ELR (cell line): ENCODE results near the gene COG7.
"Not testable (repeated sequence)": the region's sequence is repeated elsewhere in the genome, so short reads cannot be mapped to it uniquely, and the experiment has no call there.

Source experiments
- DNase-seq: peaks from one replicate; pipeline ENCODE4 v3.0.0-alpha.2; 2015; ENCODE audit warnings: low read depth

Gene COG7

DNA sequence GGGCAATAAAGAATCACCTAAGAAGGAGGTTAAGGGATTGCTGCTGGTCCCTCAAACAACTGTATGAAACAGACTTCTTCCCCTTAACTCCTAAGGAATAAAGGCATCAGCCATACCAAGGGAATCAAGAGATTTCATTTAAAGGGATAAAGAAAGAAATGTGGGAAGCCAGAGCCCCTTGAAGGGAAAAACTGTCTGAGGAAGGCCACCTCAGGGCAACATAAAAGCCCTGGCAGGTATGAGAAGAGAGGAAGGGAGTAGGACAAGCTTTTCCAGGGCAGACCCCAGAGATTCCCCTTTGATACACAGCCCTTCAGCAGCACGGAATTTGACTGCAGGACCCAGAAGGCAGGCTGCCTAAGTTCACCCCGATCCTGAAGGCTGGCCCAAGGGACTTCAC is 43.5 kb downstream of the COG7 start:
- no peak for DNase-seq

DNA sequence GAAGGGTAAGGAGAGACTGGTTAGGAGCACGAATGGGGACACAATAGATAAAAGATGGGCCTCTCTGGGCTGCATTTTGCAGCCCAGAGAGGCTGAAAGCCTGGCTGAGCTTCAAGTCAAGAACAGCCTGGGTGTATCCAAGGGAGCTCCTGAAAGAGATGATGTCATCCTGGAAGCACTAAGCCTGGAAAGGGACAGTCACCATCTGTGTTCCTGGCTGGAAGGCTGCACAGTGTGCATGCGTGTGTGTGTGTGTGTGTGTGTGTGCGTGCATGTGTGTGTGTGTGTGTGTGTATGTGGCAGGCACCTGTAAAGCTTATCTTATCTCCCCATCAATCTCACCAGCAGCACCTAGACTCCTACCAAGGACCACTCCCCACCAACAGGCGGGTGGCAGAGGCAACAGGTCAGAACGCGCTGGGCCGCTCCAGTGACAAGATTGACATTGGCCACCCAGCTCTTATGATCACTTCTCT is 44.1 kb downstream of the COG7 start:
- DNase-seq = peak; percentile 50

DNA sequence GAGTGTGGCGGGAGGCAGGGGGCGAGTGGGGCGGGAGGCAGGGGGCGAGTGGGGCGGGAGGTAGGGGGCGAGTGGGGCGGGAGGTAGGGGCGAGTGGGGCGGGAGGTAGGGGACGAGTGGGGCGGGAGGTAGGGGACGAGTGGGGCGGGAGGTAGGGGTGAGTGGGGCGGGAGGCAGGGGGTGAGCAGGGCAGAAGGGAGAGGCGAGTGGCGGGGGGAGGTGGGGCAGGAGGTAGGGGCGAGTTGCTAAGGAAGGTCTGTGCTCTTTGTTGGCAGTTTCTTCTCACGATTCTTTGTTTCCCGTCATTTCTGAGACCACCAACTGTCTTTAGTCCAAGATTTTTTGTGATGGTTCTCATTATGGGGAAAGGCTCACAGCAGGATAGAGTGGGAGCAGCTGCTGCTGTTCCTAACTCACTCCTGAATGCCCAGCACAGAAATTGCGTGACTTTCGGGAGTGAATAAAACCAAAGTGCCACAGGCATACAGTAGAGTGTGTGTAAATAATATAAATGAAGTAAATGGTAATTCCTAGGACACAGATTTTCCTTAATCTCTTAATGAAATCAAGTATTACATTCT is 44.7 kb downstream of the COG7 start:
- DNase-seq = no peak

DNA sequence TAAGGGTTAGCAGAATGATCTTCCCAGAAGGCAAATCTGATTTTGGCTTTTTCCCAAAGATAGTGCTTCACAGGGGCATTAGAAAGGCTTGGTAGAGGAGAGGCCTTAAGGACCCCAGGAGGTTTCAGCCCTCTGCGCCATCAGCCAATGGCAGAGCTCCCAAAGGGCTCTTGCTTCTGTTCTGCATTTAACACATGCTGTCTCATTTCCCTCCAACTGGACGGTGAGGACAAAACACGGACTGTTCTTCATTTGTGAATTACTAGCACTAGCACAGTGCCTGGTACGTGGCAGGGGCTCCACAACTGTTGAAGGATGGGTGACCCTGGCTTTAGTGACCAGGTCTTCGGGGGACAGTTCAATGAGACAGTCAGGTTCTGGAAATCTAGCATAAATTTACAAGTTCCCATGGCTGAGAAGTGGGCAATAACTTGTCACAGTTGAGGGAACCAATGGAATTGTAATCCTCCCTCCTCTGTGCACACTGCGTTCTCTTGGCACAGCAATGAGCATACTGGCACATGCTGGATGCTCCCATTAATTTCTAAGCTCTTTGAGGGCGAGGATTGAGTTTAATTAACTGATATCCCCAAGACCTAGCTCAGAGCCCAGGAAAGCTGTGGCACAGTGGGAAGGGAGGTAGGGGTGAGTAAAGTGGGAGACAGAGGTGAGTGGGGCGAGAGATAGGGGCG is 45.4 kb downstream of the COG7 start:
- no peak for DNase-seq

DNA sequence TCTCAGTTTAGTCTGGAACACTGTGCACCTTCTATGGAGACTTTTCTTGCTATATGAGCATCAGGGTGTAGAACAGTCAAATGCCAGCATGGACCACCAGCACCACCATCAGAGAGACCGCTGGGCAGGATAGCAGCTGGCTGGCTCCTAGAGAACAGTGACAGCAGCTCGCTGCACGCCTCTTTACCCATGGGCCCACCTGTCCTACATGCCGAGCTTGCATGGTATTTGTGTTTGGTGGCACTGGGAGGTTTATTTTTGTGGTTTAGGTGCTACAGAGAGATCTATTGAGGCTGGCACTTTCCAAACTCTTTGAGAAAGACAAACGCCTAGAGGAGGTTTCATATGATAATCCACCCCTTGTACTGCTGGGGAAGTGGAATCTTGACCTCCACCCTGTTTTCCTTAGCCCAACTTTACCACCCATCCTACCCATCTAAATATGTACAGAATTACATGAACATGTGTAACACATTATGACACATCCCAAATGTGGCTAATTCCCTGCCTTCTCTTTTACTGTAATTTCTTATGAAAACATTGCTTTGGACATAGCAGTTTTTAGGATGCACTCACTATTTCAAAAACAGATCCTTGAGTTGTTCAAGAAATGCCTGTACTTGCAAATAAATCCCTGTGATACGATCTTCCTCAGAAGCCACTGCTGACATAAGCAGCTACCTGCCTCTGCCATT is 46.3 kb downstream of the COG7 start:
- no peak for DNase-seq

DNA sequence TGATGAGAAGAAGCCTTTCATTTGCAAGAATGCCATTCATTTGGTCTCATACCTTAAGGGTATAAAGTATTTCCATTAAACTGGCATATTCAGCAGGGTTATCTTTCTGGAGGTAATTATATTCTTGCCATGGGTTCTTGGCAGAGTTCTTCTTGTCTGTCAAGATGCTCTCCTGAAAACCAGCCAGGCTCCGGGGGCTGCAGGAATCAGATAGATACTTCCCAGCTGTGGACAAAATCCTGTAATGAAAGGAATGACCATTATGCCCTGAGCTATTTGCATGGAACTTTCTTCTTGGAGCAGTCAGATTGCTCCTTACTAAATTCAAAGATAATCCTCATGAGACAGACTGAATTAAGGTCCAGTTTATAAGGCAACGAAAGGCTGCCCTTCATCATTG is 47.0 kb downstream of the COG7 start:
- DNase-seq = no peak

DNA sequence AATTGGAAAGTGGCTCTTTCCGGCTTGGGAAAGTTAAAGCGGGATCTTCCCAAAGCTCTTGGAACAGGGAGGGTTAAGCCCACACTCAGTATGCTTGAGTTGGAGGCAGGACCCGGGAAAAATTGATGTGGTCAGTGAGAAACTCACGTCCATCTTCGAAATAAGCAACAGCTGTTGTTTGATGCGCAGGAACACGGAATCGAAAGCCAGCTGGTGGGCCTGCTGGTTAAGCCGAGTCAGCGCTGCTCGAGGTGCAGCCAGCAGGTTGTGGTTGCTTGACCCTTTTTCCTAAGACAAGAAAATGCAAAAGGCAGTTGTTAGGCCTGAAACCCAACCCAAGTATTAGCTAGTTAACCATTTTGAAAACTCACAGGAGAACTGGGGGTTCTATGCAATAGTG is 49.4 kb downstream of the COG7 start:
- DNase-seq = no peak

DNA sequence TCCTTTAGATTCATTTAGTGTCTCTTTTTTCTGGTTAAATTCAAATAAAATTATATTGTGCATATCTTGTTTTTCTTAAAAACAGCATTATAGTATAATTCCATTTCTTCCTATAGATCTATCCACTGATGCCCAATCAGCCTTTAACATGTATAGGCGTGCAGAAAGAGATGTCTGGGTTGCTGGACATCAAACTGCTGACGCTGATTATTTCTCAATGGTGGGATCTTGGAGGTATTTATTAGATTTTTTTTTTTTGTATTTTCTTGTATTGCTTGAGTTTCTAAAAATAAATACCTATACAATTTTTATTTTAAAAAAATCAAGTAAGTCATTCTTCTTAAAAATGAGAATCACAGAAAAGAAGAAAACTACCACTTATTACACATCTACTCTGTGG is 50.9 kb downstream of the COG7 start:
- DNase-seq = no peak

DNA sequence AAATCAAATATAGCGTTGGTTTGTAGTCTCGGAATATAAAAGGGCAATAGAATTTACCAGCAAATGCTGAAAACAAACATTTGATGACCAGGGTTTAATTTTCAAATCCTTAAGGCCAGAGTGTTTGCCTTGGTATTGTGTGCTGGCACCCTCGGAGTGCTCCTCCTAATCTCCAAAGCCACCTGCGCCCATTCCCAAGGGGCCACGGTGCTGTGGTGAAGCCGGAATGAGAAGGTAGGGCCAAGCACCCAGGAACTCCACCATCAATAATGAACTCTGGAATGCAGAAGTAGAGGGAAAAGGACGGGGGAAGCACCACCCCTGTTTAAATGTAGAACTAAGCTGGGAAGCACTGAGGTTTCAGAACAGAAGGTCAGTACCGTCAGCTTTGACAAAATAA is 51.9 kb downstream of the COG7 start:
- no peak for DNase-seq

DNA sequence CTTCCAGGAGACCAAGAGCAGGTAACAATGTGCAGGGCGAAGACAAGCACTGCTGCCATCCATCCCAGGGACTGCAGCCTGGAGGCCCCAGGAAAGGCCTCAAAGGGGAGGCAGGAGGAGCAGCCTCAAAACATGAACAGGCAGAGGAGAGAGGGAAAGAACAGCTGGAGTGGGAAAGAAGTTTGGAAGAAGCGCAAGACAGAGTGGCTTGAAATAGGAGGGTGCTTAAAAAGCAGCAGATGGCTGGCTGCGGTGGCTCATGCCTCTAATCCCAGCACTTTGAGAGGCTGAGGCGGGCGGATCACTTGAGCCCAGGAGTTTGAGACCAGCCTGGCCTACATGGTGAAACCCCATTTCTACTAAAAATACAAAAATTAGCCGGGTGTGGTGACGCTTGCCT is 52.5 kb downstream of the COG7 start:
- not testable (repeated sequence) for DNase-seq

DNA sequence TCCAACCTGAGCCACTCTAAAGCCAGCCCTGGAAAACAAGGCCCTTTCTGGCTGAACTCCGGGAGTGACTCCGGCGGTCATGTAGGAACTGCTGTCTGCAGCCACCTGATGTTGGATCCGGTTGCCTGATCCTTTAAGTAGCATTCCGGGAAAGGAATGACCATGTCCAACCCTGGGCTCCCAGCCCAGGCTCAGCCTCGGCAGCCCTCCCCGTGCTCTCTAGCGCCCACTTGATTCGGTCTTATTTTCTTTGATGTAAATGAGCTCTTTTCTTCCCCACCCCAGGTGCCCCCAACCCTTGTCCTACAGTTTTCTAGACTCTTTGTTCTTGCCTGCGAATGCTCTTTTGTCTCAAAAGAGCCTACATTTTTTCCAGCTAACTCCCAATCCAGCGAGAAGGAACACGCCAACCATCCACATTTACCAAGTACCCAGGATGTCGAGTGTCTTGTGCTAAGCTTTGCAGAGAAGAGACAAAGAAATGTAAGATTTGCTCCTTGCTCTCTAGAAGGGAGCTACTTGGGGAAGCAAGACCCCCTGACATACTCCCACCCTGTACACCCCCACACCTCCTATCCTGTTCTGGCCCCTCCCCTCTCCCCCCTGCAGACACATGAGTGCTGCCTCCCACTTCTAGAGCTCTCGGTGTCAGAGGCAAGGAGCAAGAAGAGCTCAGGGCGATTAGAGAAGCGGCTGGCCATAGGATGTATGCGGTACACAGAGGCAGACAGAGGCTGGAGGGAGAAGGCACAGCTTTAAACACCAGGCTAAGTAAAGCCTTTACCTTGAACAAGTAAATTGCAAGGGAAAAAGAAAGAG is 53.8 kb downstream of the COG7 start:
- no peak for DNase-seq

DNA sequence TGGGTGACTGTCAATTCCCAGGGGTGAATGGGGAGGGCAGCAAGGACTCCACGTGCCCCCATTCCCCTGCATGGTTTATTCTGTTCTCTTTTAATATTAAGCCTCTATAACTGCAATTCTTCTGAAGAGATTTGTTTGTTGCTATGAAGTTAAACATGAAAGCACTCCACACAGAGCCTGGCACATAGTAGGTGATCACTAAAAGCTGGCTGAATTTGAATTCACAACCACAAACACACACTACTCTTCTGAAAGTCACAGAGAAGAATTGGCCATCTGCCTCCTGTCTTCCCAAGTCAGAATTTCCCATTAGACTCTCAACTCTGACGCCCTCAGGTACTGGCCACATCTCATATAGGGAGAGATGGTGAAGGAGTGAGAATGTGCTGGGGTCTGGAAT is 55.5 kb downstream of the COG7 start:
- no peak for DNase-seq

DNA sequence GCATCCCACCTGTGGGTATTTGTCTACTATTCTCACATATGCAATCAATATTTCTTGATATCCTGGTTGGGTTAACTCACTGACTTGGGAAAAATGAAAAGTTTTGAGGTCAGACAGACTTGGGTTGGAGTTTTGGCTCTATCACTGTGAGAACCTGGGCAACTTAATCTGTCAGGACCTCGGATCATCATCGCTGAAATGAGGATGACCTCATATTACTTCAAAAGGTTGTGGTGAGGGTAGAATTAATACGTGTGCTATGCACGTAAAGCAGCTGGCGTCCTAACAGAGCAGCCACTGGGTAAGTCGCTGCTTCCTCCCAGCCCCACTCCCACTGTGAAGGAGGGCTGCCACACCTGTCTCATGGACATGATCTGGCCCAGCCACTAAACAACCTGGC is 57.3 kb downstream of the COG7 start:
- DNase-seq = no peak

DNA sequence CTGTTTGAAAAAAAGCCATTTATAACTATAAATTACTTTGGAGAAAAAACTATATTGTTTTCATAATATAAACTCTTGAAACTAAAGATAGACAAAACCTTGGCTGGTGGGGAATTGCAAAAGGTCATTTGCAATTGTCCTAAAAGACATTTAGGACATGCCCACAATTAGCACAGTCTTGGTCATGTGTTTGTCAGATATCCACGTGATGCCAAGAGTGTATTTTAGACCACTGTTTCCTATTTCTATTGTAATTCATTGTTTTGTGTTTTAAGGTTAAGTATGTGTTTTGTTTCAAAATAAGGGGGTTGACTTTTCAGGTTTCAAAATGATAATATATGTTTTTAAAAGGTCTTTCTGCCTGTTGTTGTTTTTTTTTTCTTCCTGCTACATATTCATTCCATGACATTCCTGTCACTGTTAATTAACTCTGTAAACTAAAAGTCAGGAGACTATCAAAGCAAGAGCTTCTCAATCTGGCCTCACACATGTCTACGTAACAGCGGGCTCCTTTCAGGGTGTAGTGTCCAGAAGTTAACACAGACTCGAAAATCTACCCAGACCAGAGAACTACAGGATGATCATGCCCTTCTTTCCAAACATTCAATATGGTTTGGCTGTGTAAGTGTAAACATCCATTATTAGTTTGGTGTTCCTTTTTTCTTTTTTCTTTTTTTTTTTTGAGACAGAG is 58.7 kb downstream of the COG7 start:
- DNase-seq = no peak

DNA sequence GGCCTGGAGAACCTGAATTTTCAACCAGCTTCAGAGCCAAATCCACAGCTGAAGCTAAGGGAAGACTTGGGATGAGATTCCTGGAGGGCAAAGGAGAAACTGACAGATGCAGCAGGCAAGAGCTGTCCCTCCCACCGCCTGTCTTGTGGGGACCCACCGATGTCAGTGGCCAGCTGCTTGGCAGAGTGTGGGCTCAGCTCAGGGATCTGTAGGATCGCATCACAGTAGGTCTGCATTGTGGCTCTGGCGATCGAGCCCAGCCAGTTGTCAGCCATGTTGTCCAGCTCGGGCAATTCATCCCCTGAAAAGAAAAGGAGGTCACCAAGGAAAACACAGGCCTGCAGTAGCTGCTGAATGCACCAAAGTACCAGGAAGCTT is 60.8 kb downstream of the COG7 start:
- no peak for DNase-seq

DNA sequence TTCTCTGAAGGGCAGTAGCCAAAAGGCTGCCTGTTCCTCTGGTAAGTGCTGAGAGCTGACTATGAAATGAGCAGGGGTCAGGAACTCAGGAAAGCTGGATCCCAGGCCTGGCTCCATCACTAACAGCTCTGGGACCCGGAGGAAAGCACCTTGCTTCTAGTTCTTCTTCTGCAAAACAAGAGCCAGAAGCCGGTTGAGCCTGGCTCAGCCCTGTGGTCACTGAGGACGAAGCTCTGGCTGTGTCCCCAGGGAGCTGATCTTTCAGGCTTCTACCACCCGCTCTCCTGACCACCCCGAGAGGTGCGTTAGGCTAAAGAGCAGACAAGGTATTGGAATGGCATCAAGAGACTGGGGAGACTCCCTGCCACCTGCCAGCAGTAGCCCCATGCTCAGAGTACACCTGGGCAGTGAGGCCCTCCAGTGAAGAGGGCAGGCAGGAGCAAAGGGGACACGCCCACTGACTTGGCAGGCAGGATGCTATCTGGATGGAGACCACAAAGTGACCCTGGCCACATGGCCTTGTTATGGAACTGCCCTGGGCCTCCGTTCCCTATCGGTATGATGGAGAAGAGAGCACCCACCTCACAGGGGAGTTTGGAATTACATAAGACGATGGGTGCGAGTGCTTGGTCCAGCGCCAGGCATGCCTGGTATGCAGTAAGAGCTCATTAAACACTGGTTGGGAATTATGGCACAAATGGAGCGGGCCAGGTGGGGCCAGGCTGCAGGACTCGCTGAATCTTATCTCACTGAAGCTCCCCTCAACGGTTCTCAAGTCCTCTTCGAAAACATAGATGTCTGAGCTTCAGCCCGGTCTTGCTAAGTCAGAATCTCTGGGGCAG is 61.4 kb downstream of the COG7 start:
- no peak for DNase-seq

DNA sequence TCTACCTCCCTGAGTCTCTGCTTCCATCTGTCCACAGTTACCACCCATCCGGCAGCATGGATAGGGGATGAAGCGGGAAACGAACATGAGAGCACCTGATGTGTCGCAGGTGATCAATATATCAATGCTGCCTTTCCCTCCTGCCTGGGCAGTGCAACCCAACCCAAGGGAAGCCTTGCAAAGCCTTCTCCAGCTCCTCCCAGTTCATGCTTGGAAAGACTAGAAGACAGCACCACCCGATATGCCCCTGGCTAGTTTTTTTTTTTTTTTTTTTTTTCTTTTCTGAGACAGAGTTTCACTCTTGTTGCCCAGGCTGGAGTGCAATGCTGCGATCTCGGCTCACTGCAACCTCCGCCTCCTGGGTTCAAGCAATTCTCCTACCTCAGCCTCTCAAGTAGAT is 63.1 kb downstream of the COG7 start:
- DNase-seq = not testable (repeated sequence)

DNA sequence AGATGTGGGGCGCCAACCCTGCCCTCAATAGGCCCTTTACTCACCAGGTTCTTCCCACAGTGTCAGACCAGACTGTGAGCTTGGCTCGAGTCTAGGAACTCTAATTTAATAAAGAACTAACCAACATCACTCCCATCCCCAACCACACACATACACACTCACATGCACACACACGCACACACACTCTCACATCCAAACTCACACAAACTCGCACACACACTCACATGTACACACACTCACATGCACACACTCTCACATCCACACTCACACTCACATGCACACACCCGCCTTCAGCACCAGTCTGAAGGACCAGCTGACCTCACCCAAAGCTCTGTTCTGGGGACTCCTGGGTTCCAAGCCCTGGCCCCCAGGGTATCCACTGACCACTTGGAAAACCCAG is 63.8 kb downstream of the COG7 start:
- no peak for DNase-seq

DNA sequence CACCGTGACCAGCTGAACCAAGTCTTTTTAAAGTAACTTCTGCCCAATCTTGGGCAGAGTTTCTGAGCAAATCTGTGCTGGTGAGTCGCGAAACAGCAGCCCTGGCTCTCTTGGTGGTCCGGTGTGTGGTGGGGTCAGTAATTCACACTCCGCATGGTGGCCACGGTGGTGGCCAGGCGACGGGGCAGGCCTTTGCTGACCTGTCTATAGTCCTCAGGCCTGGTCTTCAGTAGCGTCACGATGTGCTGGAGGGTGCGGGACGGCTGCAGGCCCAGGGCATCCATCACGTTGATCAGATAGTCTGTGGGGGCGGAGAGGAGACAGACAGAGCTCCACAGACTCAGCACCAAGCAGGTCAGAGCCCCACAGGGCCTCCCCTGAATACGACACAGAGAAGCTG is 64.2 kb downstream of the COG7 start:
- DNase-seq = no peak

DNA sequence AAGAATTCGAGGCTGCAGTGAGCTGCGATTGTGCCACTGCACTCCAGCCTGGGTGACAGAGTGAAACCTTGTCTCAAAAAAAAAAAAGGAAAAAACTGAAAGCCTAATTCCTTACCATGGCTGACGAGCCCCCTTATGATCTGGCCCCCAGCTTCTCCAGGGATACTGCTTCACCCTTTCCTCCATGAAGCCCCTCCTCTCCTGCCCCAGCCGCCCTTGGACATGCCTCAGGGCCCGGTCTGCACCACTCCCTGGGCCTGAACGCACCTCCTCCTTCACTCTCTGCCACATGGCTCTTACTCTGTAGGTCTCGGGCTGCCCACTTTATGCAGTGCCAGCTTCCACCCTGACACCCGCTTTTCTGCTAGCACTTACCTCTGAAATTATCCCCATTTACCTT is 65.3 kb downstream of the COG7 start:
- no peak for DNase-seq

DNA sequence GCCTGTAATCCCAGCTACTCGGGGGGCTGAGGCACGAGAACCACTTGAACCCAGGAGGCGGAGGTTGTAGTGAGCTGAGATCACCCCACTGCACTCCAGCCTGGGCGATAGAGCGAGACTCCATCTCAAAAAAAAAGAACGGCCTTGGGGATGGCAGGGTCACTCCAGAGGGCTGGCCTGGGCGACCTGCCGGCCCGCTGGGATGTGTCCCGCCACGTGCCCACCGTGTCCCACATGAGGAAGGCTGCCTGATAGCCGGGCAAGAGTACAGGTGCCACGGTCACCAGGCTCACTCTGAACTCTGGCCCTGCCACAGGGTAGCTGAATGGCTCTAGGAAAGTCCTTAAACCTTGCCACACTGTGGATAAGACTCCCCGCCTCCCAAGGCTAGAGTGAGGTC is 67.5 kb downstream of the COG7 start:
- no peak for DNase-seq
